Endodermal cell (in vitro differentiated cells): ENCODE results near the gene DCP2. TPM values are rescaled to one million over a fixed set of nuclear protein-coding genes. Genes with fewer than 3 reads are reported as not detected.

Experiments
- DNase-seq: peaks from one replicate; pipeline ENCODE4 v3.0.0-alpha.2; 2017
- H3K27ac ChIP-seq: 2 replicates; pipeline ENCODE4 v1.5.1; 2013; ENCODE audit warnings: mild to moderate bottlenecking, low read depth, low read length, moderate library complexity
- H3K27me3 ChIP-seq: 2 replicates; pipeline ENCODE4 v1.6.1; 2013; ENCODE audit warnings: mild to moderate bottlenecking, low read length, moderate library complexity; ENCODE audit not compliant: insufficient read depth, control insufficient read depth, poor library complexity, severe bottlenecking
- H3K36me3 ChIP-seq: 2 replicates; pipeline ENCODE4 v1.7.0; 2013; ENCODE audit warnings: mild to moderate bottlenecking, low read length, moderate library complexity; ENCODE audit not compliant: control insufficient read depth, insufficient read depth
- H3K4me1 ChIP-seq: one replicate; pipeline ENCODE4 v1.7.0; 2013; ENCODE audit warnings: low read length; ENCODE audit not compliant: control insufficient read depth, insufficient read depth
- H3K4me3 ChIP-seq: 2 replicates; pipeline ENCODE4 v1.5.1; 2013; ENCODE audit warnings: mild to moderate bottlenecking, low read length, moderate library complexity
- H3K9ac ChIP-seq: 2 replicates; pipeline ENCODE4 v1.6.1; 2013; ENCODE audit warnings: mild to moderate bottlenecking, low read length, moderate library complexity; ENCODE audit not compliant: poor library complexity, severe bottlenecking; ENCODE audit errors: extremely low read depth
- H3K9me3 ChIP-seq: 2 replicates; pipeline ENCODE4 v1.6.1; 2013; ENCODE audit warnings: mild to moderate bottlenecking, low read length, moderate library complexity; ENCODE audit not compliant: control insufficient read depth
- H3K27ac Mint-ChIP-seq: 2 replicates; pipeline ENCODE4 v1.8.0; 2020; ENCODE audit warnings: mixed read lengths
- H3K27me3 Mint-ChIP-seq: 2 replicates; pipeline ENCODE4 v1.8.0; 2021; ENCODE audit warnings: mild to moderate bottlenecking, mixed read lengths; ENCODE audit not compliant: insufficient read depth
- H3K36me3 Mint-ChIP-seq: 2 replicates; pipeline ENCODE4 v1.8.0; 2020; ENCODE audit warnings: low read depth, mixed read lengths
- H3K4me1 Mint-ChIP-seq: 2 replicates; pipeline ENCODE4 v1.8.0; 2020; ENCODE audit warnings: mixed read lengths
- H3K4me3 Mint-ChIP-seq: 2 replicates; pipeline ENCODE4 v1.8.0; 2020; ENCODE audit warnings: mild to moderate bottlenecking, moderate library complexity, mixed read lengths
- H3K9me3 Mint-ChIP-seq: 2 replicates; pipeline ENCODE4 v1.8.0; 2020; ENCODE audit warnings: mild to moderate bottlenecking, mixed read lengths
- WGBS, 2 experiments: methylation state at CpG; one replicate each; pipeline versions ENCODE4 v1.1.5 to v1.1.7; 2013; ENCODE audit warnings: missing lambda C conversion rate in 2 of 2, mixed read lengths in 1 of 2; ENCODE audit not compliant: insufficient coverage in 1 of 2, insufficient read length in 1 of 2; 5-methylcytosine and 5-hydroxymethylcytosine counted together
- total RNA-seq, 2 donors: library from RNA; stranded (reverse); fragmentation: NEBNext Ultra II Directional in 1 of 2; extraction: Animal tissue kit (Norgen Biotek cat#: 25700) in 1 of 2; gene quantifications; 2 replicates in 1 of 2; 3 replicates in 1 of 2; pipeline ENCODE4 v1.2.1, GENCODE V29; 2021
- TF ChIP-seq, protein P1 (sequence below): fragments of 200-600 bp; sonication (generic); conservative IDR thresholded peaks from 2 replicates; pipeline ENCODE4 v1.5.0; 2021; ENCODE audit warnings: antibody characterized with exemption, mild to moderate bottlenecking

Gene DCP2
- total RNA-seq, 2 donors from 2014 or later: 152 to 154 TPM

GRCh38 chr5:113057557-113057984 lies 81.0 kb downstream of the DCP2 start:
- no peaks in the 10 kb centered on the region for H3K27me3 Mint-ChIP-seq
- peaks cover 98% of the 10 kb centered on the region for H3K36me3 ChIP-seq
- H3K4me1 ChIP-seq: no peaks in the 10 kb centered on the region
- no peak overlapping the region for H3K9ac ChIP-seq
- no peak overlapping the region for H3K27ac Mint-ChIP-seq
- no peaks in the 10 kb centered on the region for H3K4me1 Mint-ChIP-seq
- H3K27ac ChIP-seq: peak overlapping the region; percentile 16
- no peak overlapping the region for H3K4me3 Mint-ChIP-seq
- H3K4me3 ChIP-seq: no peak overlapping the region
- WGBS, 2 experiments: 86 to 90% methylated on average over 12 to 14 of the region's 14 CpGs
- H3K27me3 ChIP-seq: no peaks in the 10 kb centered on the region
- no peaks in the 10 kb centered on the region for H3K9me3 Mint-ChIP-seq
- TF ChIP-seq, protein P1, sequence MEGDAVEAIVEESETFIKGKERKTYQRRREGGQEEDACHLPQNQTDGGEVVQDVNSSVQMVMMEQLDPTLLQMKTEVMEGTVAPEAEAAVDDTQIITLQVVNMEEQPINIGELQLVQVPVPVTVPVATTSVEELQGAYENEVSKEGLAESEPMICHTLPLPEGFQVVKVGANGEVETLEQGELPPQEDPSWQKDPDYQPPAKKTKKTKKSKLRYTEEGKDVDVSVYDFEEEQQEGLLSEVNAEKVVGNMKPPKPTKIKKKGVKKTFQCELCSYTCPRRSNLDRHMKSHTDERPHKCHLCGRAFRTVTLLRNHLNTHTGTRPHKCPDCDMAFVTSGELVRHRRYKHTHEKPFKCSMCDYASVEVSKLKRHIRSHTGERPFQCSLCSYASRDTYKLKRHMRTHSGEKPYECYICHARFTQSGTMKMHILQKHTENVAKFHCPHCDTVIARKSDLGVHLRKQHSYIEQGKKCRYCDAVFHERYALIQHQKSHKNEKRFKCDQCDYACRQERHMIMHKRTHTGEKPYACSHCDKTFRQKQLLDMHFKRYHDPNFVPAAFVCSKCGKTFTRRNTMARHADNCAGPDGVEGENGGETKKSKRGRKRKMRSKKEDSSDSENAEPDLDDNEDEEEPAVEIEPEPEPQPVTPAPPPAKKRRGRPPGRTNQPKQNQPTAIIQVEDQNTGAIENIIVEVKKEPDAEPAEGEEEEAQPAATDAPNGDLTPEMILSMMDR: no peak
- DNase-seq: peak; percentile 61
- H3K36me3 Mint-ChIP-seq: peaks cover 86% of the 10 kb centered on the region
- H3K9me3 ChIP-seq: no peaks in the 10 kb centered on the region

- no peaks in the 10 kb centered on the region for H3K27me3 Mint-ChIP-seq
These were observed 81.7 kb downstream of the DCP2 start for GRCh38 chr5:113058269-113058668.

GRCh38 chr5:113058706-113059226 lies 82.2 kb downstream of the DCP2 start:
- no peak overlapping the region for H3K4me3 Mint-ChIP-seq
- no peaks in the 10 kb centered on the region for H3K27me3 Mint-ChIP-seq
- Histone ChIP-seq H3K9me3 (no peaks in the 10 kb centered on the region), H3K9ac (no peak overlapping the region), H3K27ac (peak overlapping the region; percentile 98), H3K27me3 (no peaks in the 10 kb centered on the region), H3K4me3 (no peak overlapping the region), H3K4me1 (no peaks in the 10 kb centered on the region), H3K36me3 (peaks cover 98% of the 10 kb centered on the region)
- H3K9me3 Mint-ChIP-seq: no peaks in the 10 kb centered on the region
- peaks cover 88% of the 10 kb centered on the region for H3K36me3 Mint-ChIP-seq
- peak overlapping the region; percentile 69 for H3K27ac Mint-ChIP-seq
- no peaks in the 10 kb centered on the region for H3K4me1 Mint-ChIP-seq
- TF ChIP-seq, protein P1: no peak
- no peak for DNase-seq
- WGBS, 2 experiments: 88 to 91% methylated on average over 5 to 6 of the region's 6 CpGs

More at GRCh38 chr5:113058269-113058668, 81.7 kb downstream of the DCP2 start:
- H3K27me3 ChIP-seq: no peaks in the 10 kb centered on the region
- H3K27ac Mint-ChIP-seq: peak overlapping the region; percentile 40
- H3K9ac ChIP-seq: no peak overlapping the region
- H3K4me1 ChIP-seq: no peaks in the 10 kb centered on the region
- H3K4me1 Mint-ChIP-seq: no peaks in the 10 kb centered on the region
- peak; percentile 66 for DNase-seq
- H3K9me3 ChIP-seq: no peaks in the 10 kb centered on the region
- no peaks in the 10 kb centered on the region for H3K9me3 Mint-ChIP-seq
- WGBS, 2 experiments: 85 to 95% methylated on average over 4 to 5 of the region's 5 CpGs
- no peak overlapping the region for H3K4me3 Mint-ChIP-seq
- peaks cover 98% of the 10 kb centered on the region for H3K36me3 ChIP-seq
- peak overlapping the region; percentile 98 for H3K27ac ChIP-seq
- H3K4me3 ChIP-seq: no peak overlapping the region
- peaks cover 86% of the 10 kb centered on the region for H3K36me3 Mint-ChIP-seq
- TF ChIP-seq, protein P1: no peak
